GM21786 (cell line): ENCODE results near the gene PRRG2.
A peak's percentile ranks its signal among the peaks of the same experiment; 100 is the strongest.

Source experiments
- ATAC-seq: cut with Tn5 transposase; IDR thresholded peaks from one replicate; pipeline ENCODE4 v1.9.1; 2021; ENCODE audit not compliant: unreplicated experiment

Gene PRRG2

GRCh38 chr19:49556412-49557398 lies 24.4 kb upstream of the PRRG2 start:
- no peak for ATAC-seq

GRCh38 chr19:49557641-49558325 lies 23.3 kb upstream of the PRRG2 start:
- no peak for ATAC-seq

GRCh38 chr19:49558591-49558990 lies 22.5 kb upstream of the PRRG2 start:
- no peak for ATAC-seq

GRCh38 chr19:49559443-49559842 lies 21.7 kb upstream of the PRRG2 start:
- no peak for ATAC-seq

- no peak for ATAC-seq
Measured at GRCh38 chr19:49559928-49560327, 21.2 kb upstream of the PRRG2 start.

GRCh38 chr19:49560358-49560900 lies 20.7 kb upstream of the PRRG2 start:
- no peak for ATAC-seq

- ATAC-seq, result no peak
Measured at GRCh38 chr19:49564616-49565045, 16.5 kb upstream of the PRRG2 start.

- no peak for ATAC-seq
Measured at GRCh38 chr19:49565261-49565660, 15.9 kb upstream of the PRRG2 start.

- no peak for ATAC-seq
Measured at GRCh38 chr19:49566302-49566701, 14.8 kb upstream of the PRRG2 start.

GRCh38 chr19:49567861-49568441 lies 13.2 kb upstream of the PRRG2 start:
- ATAC-seq, result no peak

GRCh38 chr19:49570138-49570856 lies 10.8 kb upstream of the PRRG2 start:
- ATAC-seq, result no peak

GRCh38 chr19:49570997-49571676 lies 10.0 kb upstream of the PRRG2 start:
- no peak for ATAC-seq

GRCh38 chr19:49573009-49573408 lies 8.1 kb upstream of the PRRG2 start:
- ATAC-seq, result no peak

GRCh38 chr19:49573425-49573824 lies 7.7 kb upstream of the PRRG2 start:
- ATAC-seq, result no peak

- ATAC-seq, result no peak
Measured at GRCh38 chr19:49574206-49574755, 6.8 kb upstream of the PRRG2 start.

- no peak for ATAC-seq
Measured at GRCh38 chr19:49579193-49579592, 1.9 kb upstream of the PRRG2 start.

GRCh38 chr19:49579947-49580263 lies 1.2 kb upstream of the PRRG2 start:
- ATAC-seq, result no peak

GRCh38 chr19:49580264-49581006 lies 681 bp upstream of the PRRG2 start, which contains the start of gene NOSIP:
Gene NOSIP, minus strand, starts transcription at chr19:49580556. Its CDS starts 19,865 bp downstream, at chr19:49560691.
- peak; percentile 82 for ATAC-seq

- ATAC-seq, result no peak
Measured at GRCh38 chr19:49583239-49583638, 2.1 kb downstream of the PRRG2 start.
